Measurements from ENCODE around the gene UBAP2. TPM values are rescaled to one million over a fixed set of nuclear protein-coding genes. Genes with fewer than 3 reads are reported as not detected.

Gene UBAP2
- polyA plus RNA-seq, 2 donors = 12.6 to 15.6 TPM

DNA sequence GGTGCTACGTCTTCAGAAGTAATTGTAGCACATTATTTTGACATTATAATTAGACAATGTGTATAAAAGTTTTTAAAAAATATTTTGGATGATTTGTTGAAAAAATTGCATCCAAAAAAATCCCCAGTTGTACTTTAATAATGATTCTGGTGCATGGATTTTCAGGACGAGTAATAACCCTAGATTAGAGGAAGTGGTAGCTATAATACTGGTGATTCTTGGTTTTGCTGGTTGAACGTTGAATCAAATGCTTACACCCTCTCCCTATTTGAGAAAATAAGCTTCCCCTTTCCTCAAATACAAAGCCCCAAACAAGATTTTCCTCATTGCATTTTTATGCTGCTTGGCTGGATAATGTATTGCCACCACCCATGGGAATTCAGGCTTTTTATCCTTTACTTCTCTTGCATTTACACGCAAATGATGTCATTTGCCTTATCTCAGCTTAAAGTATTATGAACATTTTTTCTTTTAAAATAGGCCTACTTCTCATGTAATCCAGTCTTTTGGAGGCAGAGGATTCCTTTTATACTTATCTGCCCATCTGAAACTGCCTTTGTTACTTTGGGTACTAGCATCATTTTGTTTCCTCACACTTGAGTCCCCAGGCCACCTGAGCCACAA is 145.4 kb downstream of the UBAP2 start:
- 73 to 75% methylated on average over 4 of the region's 4 CpGs for WGBS, 2 donors
- no peaks in the 10 kb centered on the region for H3K4me1 ChIP-seq (ENCODE audit: control insufficient read depth in 2 of 2, insufficient read depth in 2 of 2, low read length in 1 of 2)
- no peaks in the 10 kb centered on the region for H3K27me3 ChIP-seq (ENCODE audit: control insufficient read depth in 1 of 2, insufficient read depth in 2 of 2, low read length in 2 of 2)
- no peaks in the 10 kb centered on the region for H3K9me3 ChIP-seq (ENCODE audit: control insufficient read depth in 2 of 2, insufficient read depth in 1 of 2, low read depth in 1 of 2, low read length in 1 of 2)
- peaks cover 0 to 7% of the 10 kb centered on the region in 2 donors for H3K36me3 ChIP-seq (ENCODE audit: control insufficient read depth in 2 of 2, insufficient read depth in 2 of 2, low read length in 1 of 2)
- H3K27ac ChIP-seq (ENCODE audit: low read depth in 2 of 2, low read length in 1 of 2) = no peak overlapping the region
- H3K4me3 ChIP-seq (ENCODE audit: low read depth in 1 of 2, low read length in 2 of 2) = no peak overlapping the region

DNA sequence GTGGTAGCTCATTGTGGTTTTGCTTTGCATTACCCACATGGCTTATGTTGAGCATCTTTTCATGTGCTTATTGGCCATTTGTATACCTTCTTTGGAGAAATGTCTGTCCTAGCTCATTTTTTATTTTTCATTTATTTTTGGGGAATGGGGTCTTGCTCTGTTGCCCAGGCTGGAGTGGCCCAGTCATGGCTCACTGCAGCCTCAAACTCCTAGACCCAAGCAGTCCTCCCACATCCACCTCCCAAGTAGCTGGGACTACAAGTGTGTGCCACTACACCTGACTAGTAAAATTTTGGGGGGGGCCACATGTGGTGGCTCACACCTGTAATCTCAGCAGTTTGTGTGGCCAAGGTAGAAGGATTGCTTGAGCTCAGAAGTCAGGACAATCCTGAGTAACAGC is 154.4 kb downstream of the UBAP2 start:
- H3K27me3 ChIP-seq (ENCODE audit: control insufficient read depth in 1 of 2, insufficient read depth in 2 of 2, low read length in 2 of 2) = no peaks in the 10 kb centered on the region
- H3K4me1 ChIP-seq (ENCODE audit: control insufficient read depth in 2 of 2, insufficient read depth in 2 of 2, low read length in 1 of 2) = no peaks in the 10 kb centered on the region
- H3K36me3 ChIP-seq (ENCODE audit: control insufficient read depth in 2 of 2, insufficient read depth in 2 of 2, low read length in 1 of 2) = no peaks in the 10 kb centered on the region
- no peak overlapping the region for H3K4me3 ChIP-seq (ENCODE audit: low read depth in 1 of 2, low read length in 2 of 2)
- H3K9me3 ChIP-seq (ENCODE audit: control insufficient read depth in 2 of 2, insufficient read depth in 1 of 2, low read depth in 1 of 2, low read length in 1 of 2) = no peaks in the 10 kb centered on the region
- no peak overlapping the region for H3K27ac ChIP-seq (ENCODE audit: low read depth in 2 of 2, low read length in 1 of 2)

DNA sequence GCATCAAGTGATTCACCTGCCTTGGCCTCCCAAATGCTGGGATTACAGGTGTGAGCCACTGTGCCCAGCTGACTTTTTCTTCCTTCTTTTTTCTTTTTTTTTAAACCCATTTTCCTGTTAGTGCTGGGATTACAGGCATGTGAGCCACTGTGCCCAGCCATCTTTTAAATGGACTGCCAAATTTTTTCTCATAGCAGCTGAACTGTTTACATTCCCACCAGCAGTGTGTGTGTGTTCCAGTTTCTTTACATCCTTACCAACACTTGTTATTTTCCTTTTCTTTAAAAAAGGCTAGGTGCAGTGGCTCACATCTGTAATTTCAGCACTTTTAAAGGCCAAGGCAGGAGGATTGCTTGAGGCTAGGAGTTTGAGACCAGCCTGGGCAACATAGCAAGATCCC is 154.8 kb downstream of the UBAP2 start:
- H3K4me3 ChIP-seq (ENCODE audit: low read depth in 1 of 2, low read length in 2 of 2) = no peak overlapping the region

DNA sequence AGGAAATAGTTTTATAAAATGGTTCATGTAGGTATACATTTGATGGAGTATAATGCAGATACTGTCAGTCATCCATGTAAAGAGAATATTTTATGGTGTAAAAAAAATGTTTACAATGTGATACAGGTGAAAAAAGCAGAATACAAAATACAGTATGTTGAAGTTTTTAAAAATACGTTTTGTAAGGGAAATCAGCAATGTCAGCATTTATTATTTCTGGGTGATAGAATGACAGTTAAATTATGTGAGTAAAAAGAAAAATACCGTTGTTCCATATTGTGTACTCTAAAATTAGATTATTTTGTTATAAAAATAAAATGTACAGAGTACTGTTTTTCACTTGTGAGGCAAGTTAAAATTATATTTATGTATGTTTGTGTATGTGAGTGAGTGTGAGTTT is 162.7 kb downstream of the UBAP2 start:
- no peaks in the 10 kb centered on the region for H3K9me3 ChIP-seq (ENCODE audit: control insufficient read depth in 2 of 2, insufficient read depth in 1 of 2, low read depth in 1 of 2, low read length in 1 of 2)
- WGBS, 2 donors = 68 to 69% methylated on average over 2 of the region's 2 CpGs
- H3K4me1 ChIP-seq (ENCODE audit: control insufficient read depth in 2 of 2, insufficient read depth in 2 of 2, low read length in 1 of 2) = no peaks in the 10 kb centered on the region
- no peaks in the 10 kb centered on the region for H3K36me3 ChIP-seq (ENCODE audit: control insufficient read depth in 2 of 2, insufficient read depth in 2 of 2, low read length in 1 of 2)
- H3K27me3 ChIP-seq (ENCODE audit: control insufficient read depth in 1 of 2, insufficient read depth in 2 of 2, low read length in 2 of 2) = no peaks in the 10 kb centered on the region
- H3K27ac ChIP-seq (ENCODE audit: low read depth in 2 of 2, low read length in 1 of 2) = no peak overlapping the region
- H3K4me3 ChIP-seq (ENCODE audit: low read depth in 1 of 2, low read length in 2 of 2) = no peak overlapping the region

More for the DNA sequence above, 154.8 kb downstream of the UBAP2 start:
- H3K27me3 ChIP-seq (ENCODE audit: control insufficient read depth in 1 of 2, insufficient read depth in 2 of 2, low read length in 2 of 2) = no peaks in the 10 kb centered on the region
- H3K9me3 ChIP-seq (ENCODE audit: control insufficient read depth in 2 of 2, insufficient read depth in 1 of 2, low read depth in 1 of 2, low read length in 1 of 2) = no peaks in the 10 kb centered on the region
- H3K4me1 ChIP-seq (ENCODE audit: control insufficient read depth in 2 of 2, insufficient read depth in 2 of 2, low read length in 1 of 2) = no peaks in the 10 kb centered on the region
- no peaks in the 10 kb centered on the region for H3K36me3 ChIP-seq (ENCODE audit: control insufficient read depth in 2 of 2, insufficient read depth in 2 of 2, low read length in 1 of 2)
- no peak overlapping the region for H3K27ac ChIP-seq (ENCODE audit: low read depth in 2 of 2, low read length in 1 of 2)

DNA sequence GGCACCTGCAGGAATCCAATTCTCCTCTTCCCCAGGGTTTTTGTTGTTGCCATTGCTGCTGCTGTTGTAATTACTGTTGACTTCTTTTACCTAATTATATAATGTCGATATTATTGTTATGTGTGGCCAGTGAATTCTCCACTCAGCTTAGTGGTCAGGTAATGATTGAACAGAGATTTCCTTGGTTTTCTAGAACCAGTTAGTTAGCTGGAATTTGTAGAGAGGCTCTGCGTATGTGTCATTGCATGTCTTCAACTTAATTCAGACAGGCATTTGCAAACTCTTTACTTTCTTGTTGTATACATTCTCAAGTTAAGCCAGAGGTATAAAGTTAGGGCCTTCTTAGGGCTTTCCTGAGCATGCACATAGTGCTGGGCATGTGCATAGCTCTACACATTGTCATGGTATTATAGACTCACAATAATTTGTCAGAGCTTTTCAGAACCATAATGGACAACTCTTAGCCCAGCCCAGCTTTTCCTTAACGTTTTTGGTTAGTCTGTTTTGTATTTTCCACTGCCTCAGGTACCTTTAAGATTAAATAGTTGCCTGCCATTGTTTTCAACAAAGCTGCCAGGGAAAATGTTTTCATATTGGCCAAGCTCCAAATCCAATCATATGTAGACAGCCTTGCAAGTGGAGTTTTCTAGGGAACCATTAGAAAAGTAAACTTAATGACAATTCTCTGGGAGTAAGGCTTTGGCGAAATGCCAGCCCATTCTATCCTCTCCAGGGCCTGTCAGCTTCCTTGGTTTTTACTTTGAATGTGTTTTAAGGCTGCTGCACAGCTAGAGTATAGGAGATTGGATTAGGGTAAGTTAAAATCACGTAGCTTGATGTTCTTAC is 163.6 kb downstream of the UBAP2 start:
- Histone ChIP-seq H3K36me3 (ENCODE audit: control insufficient read depth in 2 of 2, insufficient read depth in 2 of 2, low read length in 1 of 2) (no peaks in the 10 kb centered on the region), H3K4me1 (ENCODE audit: control insufficient read depth in 2 of 2, insufficient read depth in 2 of 2, low read length in 1 of 2) (no peaks in the 10 kb centered on the region), H3K9me3 (ENCODE audit: control insufficient read depth in 2 of 2, insufficient read depth in 1 of 2, low read depth in 1 of 2, low read length in 1 of 2) (no peaks in the 10 kb centered on the region), H3K27me3 (ENCODE audit: control insufficient read depth in 1 of 2, insufficient read depth in 2 of 2, low read length in 2 of 2) (no peaks in the 10 kb centered on the region), H3K27ac (ENCODE audit: low read depth in 2 of 2, low read length in 1 of 2) (no peak overlapping the region), H3K4me3 (ENCODE audit: low read depth in 1 of 2, low read length in 2 of 2) (no peak overlapping the region)
- 42% methylated on average over 5 of the region's 5 CpGs for WGBS, 2 donors

DNA sequence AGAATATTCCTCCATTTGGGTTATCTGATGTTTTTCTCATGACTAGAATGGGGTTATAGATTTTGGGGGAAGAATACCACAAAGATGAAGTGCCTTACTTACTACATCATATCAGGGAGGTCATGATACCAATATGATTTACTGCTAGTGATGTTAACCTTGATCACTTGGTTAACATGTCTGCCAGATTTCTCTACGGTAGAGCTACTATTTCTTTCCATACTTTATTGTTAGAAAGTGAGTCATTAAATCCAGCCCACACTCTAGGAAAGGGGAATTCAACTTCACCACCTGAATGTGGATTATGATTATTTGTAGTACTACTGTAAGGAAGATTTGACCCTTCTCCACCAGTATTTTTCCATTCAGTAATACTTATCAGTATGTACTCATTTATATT is 167.1 kb downstream of the UBAP2 start:
- Histone ChIP-seq H3K36me3 (ENCODE audit: control insufficient read depth in 2 of 2, insufficient read depth in 2 of 2, low read length in 1 of 2) (no peaks in the 10 kb centered on the region), H3K4me3 (ENCODE audit: low read depth in 1 of 2, low read length in 2 of 2) (no peak overlapping the region), H3K4me1 (ENCODE audit: control insufficient read depth in 2 of 2, insufficient read depth in 2 of 2, low read length in 1 of 2) (no peaks in the 10 kb centered on the region), H3K27ac (ENCODE audit: low read depth in 2 of 2, low read length in 1 of 2) (no peak overlapping the region), H3K9me3 (ENCODE audit: control insufficient read depth in 2 of 2, insufficient read depth in 1 of 2, low read depth in 1 of 2, low read length in 1 of 2) (no peaks in the 10 kb centered on the region), H3K27me3 (ENCODE audit: control insufficient read depth in 1 of 2, insufficient read depth in 2 of 2, low read length in 2 of 2) (no peaks in the 10 kb centered on the region)
- 5 to 20% methylated on average over 1 of the region's 1 CpG for WGBS, 2 donors

DNA sequence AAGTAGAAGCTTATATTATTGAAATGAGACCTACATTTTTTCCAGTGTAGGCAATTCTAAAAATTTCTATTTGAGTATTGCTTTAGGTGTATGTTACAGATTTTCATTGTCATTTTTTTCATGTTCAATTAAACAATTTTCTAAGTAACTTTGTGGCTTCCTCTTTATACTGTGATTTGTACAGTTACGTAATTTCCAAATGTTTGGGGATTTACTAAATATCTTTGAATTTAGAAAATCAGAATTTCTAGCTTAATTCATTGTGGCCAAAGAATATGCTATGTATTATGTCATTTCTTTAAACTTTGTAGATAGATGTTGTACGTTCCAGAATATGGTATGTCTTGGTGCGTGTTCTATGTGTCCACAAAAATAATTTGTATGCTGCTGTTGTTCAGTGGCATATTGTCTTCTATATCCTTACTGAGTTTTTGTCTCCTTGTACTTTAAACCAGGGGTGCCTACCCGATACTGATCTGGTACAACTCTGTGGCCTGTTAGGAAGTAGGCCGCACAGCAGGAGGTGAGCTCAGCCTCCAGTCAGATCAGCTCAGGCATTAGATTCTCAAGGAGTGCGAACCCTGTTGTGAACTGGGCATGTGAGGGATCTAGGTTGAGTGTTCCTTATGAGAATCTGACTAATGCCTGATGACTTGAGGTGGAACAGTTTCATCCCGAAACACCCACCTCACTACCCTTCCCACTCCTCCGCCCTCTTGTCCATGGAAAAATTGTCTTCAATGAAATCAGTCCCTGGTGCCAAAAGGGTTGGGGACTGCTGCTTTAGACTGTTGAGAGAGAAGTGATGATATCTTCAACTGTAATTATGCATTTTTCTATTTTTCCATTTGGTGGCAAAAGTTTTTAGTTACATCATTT is 168.2 kb downstream of the UBAP2 start:
- no peaks in the 10 kb centered on the region for H3K27me3 ChIP-seq (ENCODE audit: control insufficient read depth in 1 of 2, insufficient read depth in 2 of 2, low read length in 2 of 2)
- H3K27ac ChIP-seq (ENCODE audit: low read depth in 2 of 2, low read length in 1 of 2) = no peak overlapping the region
- H3K9me3 ChIP-seq (ENCODE audit: control insufficient read depth in 2 of 2, insufficient read depth in 1 of 2, low read depth in 1 of 2, low read length in 1 of 2) = no peaks in the 10 kb centered on the region
- no peaks in the 10 kb centered on the region for H3K4me1 ChIP-seq (ENCODE audit: control insufficient read depth in 2 of 2, insufficient read depth in 2 of 2, low read length in 1 of 2)
- WGBS, 2 donors = 91 to 96% methylated on average over 8 of the region's 8 CpGs
- no peak overlapping the region for H3K4me3 ChIP-seq (ENCODE audit: low read depth in 1 of 2, low read length in 2 of 2)
- H3K36me3 ChIP-seq (ENCODE audit: control insufficient read depth in 2 of 2, insufficient read depth in 2 of 2, low read length in 1 of 2) = no peaks in the 10 kb centered on the region

DNA sequence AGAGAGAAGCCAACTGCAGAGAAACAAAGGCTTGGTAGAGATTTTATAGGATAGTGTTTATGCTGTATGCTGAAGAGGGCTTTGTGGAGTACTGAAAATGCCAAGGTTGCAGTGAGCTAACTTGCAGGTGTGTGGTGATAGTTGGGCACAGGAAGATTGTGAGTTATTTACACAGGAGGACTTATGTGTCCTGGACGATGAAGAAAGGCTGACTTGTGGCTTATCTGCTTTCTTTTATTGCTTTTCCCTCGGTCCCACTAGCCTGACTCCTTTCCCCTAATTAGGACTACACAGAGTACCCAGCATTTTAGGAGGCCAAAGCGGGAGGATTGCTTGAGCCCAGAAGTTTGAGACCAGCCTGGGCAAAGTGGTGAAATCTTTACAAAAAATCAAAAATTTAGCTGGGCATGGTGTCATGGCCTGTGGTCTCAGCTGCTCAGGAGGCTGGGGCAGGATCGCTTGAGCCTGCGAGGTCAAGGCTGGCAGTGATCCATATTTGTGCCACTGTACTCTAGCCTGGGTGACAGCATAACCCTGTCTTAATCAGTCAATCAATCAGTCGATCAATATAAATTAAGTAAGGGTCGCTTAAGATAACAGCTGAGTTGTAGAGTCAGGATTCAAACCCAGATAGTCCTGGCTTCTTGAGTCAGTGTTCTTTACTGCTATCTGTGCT is 169.9 kb downstream of the UBAP2 start:
- H3K27me3 ChIP-seq (ENCODE audit: control insufficient read depth in 1 of 2, insufficient read depth in 2 of 2, low read length in 2 of 2) = no peaks in the 10 kb centered on the region
- H3K4me3 ChIP-seq (ENCODE audit: low read depth in 1 of 2, low read length in 2 of 2) = no peak overlapping the region
- no peaks in the 10 kb centered on the region for H3K9me3 ChIP-seq (ENCODE audit: control insufficient read depth in 2 of 2, insufficient read depth in 1 of 2, low read depth in 1 of 2, low read length in 1 of 2)
- H3K27ac ChIP-seq (ENCODE audit: low read depth in 2 of 2, low read length in 1 of 2) = no peak overlapping the region
- H3K36me3 ChIP-seq (ENCODE audit: control insufficient read depth in 2 of 2, insufficient read depth in 2 of 2, low read length in 1 of 2) = no peaks in the 10 kb centered on the region
- no peaks in the 10 kb centered on the region for H3K4me1 ChIP-seq (ENCODE audit: control insufficient read depth in 2 of 2, insufficient read depth in 2 of 2, low read length in 1 of 2)
- WGBS, 2 donors = 64 to 88% methylated on average over 7 of the region's 7 CpGs

DNA sequence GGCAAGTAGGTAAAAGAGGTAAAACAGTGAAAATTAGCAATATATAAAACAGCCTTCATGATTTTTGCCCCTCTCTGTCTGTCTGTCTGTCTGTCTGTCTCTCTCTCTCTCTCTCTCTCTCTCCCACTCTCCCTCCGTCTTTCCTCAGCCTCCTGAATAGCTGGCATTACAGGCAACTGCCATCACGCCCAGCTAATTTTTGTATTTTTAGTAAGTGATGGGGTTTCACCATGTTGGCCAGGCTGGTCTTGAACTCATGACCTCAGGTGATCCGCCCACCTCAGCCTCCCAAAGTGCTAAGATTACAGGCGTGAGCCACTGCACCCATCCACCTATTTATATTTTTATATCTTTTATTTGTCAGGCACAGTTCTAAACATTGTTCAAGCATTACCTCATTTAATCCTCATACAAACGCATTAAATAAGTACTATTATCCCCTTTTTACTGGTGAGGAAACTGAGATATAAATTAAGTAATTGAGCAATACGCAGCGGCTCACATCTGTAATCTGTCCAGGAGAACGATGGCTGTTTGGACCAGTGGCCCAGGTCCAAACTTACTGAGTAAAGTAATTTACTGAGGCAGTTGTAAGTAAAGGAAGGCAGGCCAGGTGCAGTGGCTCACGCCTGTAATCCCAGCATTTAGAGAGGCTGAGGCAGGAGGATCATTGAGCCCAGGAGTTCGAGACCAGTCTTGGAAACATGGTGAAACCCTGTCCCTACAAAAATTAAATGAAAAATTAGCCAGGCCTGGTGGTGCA is 170.8 kb downstream of the UBAP2 start:
- Histone ChIP-seq H3K27ac (ENCODE audit: low read depth in 2 of 2, low read length in 1 of 2) (no peak overlapping the region), H3K27me3 (ENCODE audit: control insufficient read depth in 1 of 2, insufficient read depth in 2 of 2, low read length in 2 of 2) (no peaks in the 10 kb centered on the region), H3K4me1 (ENCODE audit: control insufficient read depth in 2 of 2, insufficient read depth in 2 of 2, low read length in 1 of 2) (no peaks in the 10 kb centered on the region), H3K36me3 (ENCODE audit: control insufficient read depth in 2 of 2, insufficient read depth in 2 of 2, low read length in 1 of 2) (no peaks in the 10 kb centered on the region), H3K4me3 (ENCODE audit: low read depth in 1 of 2, low read length in 2 of 2) (no peak overlapping the region), H3K9me3 (ENCODE audit: control insufficient read depth in 2 of 2, insufficient read depth in 1 of 2, low read depth in 1 of 2, low read length in 1 of 2) (no peaks in the 10 kb centered on the region)
- WGBS, 2 donors = 66 to 74% methylated on average over 10 of the region's 10 CpGs
